Measurements from ENCODE around the gene SAFB2.
"Not testable (repeated sequence)": the region's sequence is repeated elsewhere in the genome, so short reads cannot be mapped to it uniquely, and the experiment has no call there.

SAFB2 gene

GRCh38 chr19:5608766-5609165 is 13.8 kb downstream of the SAFB2 start:
- H3K9me3 ChIP-seq; H3K27me3 ChIP-seq (ENCODE audit: low read depth); H3K4me3 ChIP-seq; in situ Hi-C loops (cut with MboI; ENCODE audit: low sequenced_read_pairs); DNase-seq (ENCODE audit: low spot score in 2 of 2); H3K4me1 ChIP-seq: not testable (repeated sequence)
- peaks cover 92% of the 10 kb centered on the region for H3K36me3 ChIP-seq (replicated peaks)

- in situ Hi-C loops (cut with MboI; ENCODE audit: low sequenced_read_pairs): no loop called here
- no peaks in the 10 kb centered on the region for H3K9me3 ChIP-seq
- H3K27me3 ChIP-seq (ENCODE audit: low read depth): no peaks in the 10 kb centered on the region
- no peak for DNase-seq (ENCODE audit: low spot score in 2 of 2)
- no peak overlapping the region for H3K4me3 ChIP-seq
- peaks cover 92% of the 10 kb centered on the region for H3K36me3 ChIP-seq (replicated peaks)
- no peaks in the 10 kb centered on the region for H3K4me1 ChIP-seq
Measured at GRCh38 chr19:5608291-5608690, 14.3 kb downstream of the SAFB2 start.

- H3K9me3 ChIP-seq: no peaks in the 10 kb centered on the region
- in situ Hi-C loops (cut with MboI; ENCODE audit: low sequenced_read_pairs): no loop called here
- no peaks in the 10 kb centered on the region for H3K4me1 ChIP-seq
- H3K4me3 ChIP-seq: no peak overlapping the region
- peaks cover 92% of the 10 kb centered on the region for H3K36me3 ChIP-seq (replicated peaks)
- DNase-seq (ENCODE audit: low spot score in 2 of 2): no peak
- H3K27me3 ChIP-seq (ENCODE audit: low read depth): no peaks in the 10 kb centered on the region
Measured at GRCh38 chr19:5607318-5608275, 15.0 kb downstream of the SAFB2 start.

- in situ Hi-C loops (cut with MboI; ENCODE audit: low sequenced_read_pairs): no loop called here
- H3K4me3 ChIP-seq: no peak overlapping the region
- no peaks in the 10 kb centered on the region for H3K27me3 ChIP-seq (ENCODE audit: low read depth)
- no peaks in the 10 kb centered on the region for H3K9me3 ChIP-seq
- no peaks in the 10 kb centered on the region for H3K4me1 ChIP-seq
- no peak for DNase-seq (ENCODE audit: low spot score in 2 of 2)
- H3K36me3 ChIP-seq (replicated peaks): peaks cover 94% of the 10 kb centered on the region
Measured at GRCh38 chr19:5605362-5605761, 17.2 kb downstream of the SAFB2 start.

GRCh38 chr19:5603626-5604025 is 18.9 kb downstream of the SAFB2 start:
- in situ Hi-C loops (cut with MboI; ENCODE audit: low sequenced_read_pairs): no loop called here
- Histone ChIP-seq H3K27me3 (ENCODE audit: low read depth) (no peaks in the 10 kb centered on the region), H3K4me1 (no peaks in the 10 kb centered on the region), H3K36me3 (replicated peaks) (peaks cover 95% of the 10 kb centered on the region), H3K9me3 (no peaks in the 10 kb centered on the region), H3K4me3 (no peak overlapping the region)
- no peak for DNase-seq (ENCODE audit: low spot score in 2 of 2)

GRCh38 chr19:5600797-5601196 is 21.8 kb downstream of the SAFB2 start:
- in situ Hi-C loops (cut with MboI; ENCODE audit: low sequenced_read_pairs): no loop called here

GRCh38 chr19:5595745-5596144 is 26.8 kb downstream of the SAFB2 start:
- peaks cover 95% of the 10 kb centered on the region for H3K36me3 ChIP-seq (replicated peaks)
- H3K9me3 ChIP-seq: no peaks in the 10 kb centered on the region
- no peak overlapping the region for H3K4me3 ChIP-seq
- no peaks in the 10 kb centered on the region for H3K4me1 ChIP-seq
- no peaks in the 10 kb centered on the region for H3K27me3 ChIP-seq (ENCODE audit: low read depth)
- DNase-seq (ENCODE audit: low spot score in 2 of 2): no peak
- in situ Hi-C loops (cut with MboI; ENCODE audit: low sequenced_read_pairs): no loop called here

More at GRCh38 chr19:5600797-5601196, 21.8 kb downstream of the SAFB2 start:
- peaks cover 95% of the 10 kb centered on the region for H3K36me3 ChIP-seq (replicated peaks)
- H3K9me3 ChIP-seq: no peaks in the 10 kb centered on the region
- H3K4me3 ChIP-seq: no peak overlapping the region
- no peaks in the 10 kb centered on the region for H3K27me3 ChIP-seq (ENCODE audit: low read depth)
- DNase-seq (ENCODE audit: low spot score in 2 of 2): no peak
- H3K4me1 ChIP-seq: no peaks in the 10 kb centered on the region

GRCh38 chr19:5595129-5595528 is 27.4 kb downstream of the SAFB2 start:
- H3K4me3 ChIP-seq: no peak overlapping the region
- in situ Hi-C loops (cut with MboI; ENCODE audit: low sequenced_read_pairs): no loop called here

GRCh38 chr19:5594521-5594950 is 28.0 kb downstream of the SAFB2 start:
- Histone ChIP-seq H3K27me3 (ENCODE audit: low read depth) (no peaks in the 10 kb centered on the region), H3K36me3 (replicated peaks) (peaks cover 93% of the 10 kb centered on the region), H3K9me3 (no peaks in the 10 kb centered on the region), H3K4me3 (no peak overlapping the region), H3K4me1 (no peaks in the 10 kb centered on the region)
- DNase-seq (ENCODE audit: low spot score in 2 of 2): no peak
- in situ Hi-C loops (cut with MboI; ENCODE audit: low sequenced_read_pairs): no loop called here

More at GRCh38 chr19:5595129-5595528, 27.4 kb downstream of the SAFB2 start:
- no peak for DNase-seq (ENCODE audit: low spot score in 2 of 2)
- peaks cover 95% of the 10 kb centered on the region for H3K36me3 ChIP-seq (replicated peaks)
- H3K27me3 ChIP-seq (ENCODE audit: low read depth): no peaks in the 10 kb centered on the region
- H3K4me1 ChIP-seq: no peaks in the 10 kb centered on the region
- no peaks in the 10 kb centered on the region for H3K9me3 ChIP-seq

- no peaks in the 10 kb centered on the region for H3K4me1 ChIP-seq
- H3K27me3 ChIP-seq (ENCODE audit: low read depth): no peaks in the 10 kb centered on the region
- H3K4me3 ChIP-seq: no peak overlapping the region
- in situ Hi-C loops (cut with MboI; ENCODE audit: low sequenced_read_pairs): no loop called here
- peaks cover 91% of the 10 kb centered on the region for H3K36me3 ChIP-seq (replicated peaks)
- DNase-seq (ENCODE audit: low spot score in 2 of 2): no peak
- no peaks in the 10 kb centered on the region for H3K9me3 ChIP-seq
Measured at GRCh38 chr19:5593343-5594255, 29.0 kb downstream of the SAFB2 start.

GRCh38 chr19:5592531-5593342 is 29.8 kb downstream of the SAFB2 start:
- peaks cover 90% of the 10 kb centered on the region for H3K36me3 ChIP-seq (replicated peaks)
- no peaks in the 10 kb centered on the region for H3K9me3 ChIP-seq
- no peak for DNase-seq (ENCODE audit: low spot score in 2 of 2)
- in situ Hi-C loops (cut with MboI; ENCODE audit: low sequenced_read_pairs): no loop called here
- no peaks in the 10 kb centered on the region for H3K4me1 ChIP-seq
- no peak overlapping the region for H3K4me3 ChIP-seq
- no peaks in the 10 kb centered on the region for H3K27me3 ChIP-seq (ENCODE audit: low read depth)

- no peak for DNase-seq (ENCODE audit: low spot score in 2 of 2)
- Histone ChIP-seq H3K27me3 (ENCODE audit: low read depth) (no peaks in the 10 kb centered on the region), H3K4me3 (no peak overlapping the region), H3K9me3 (no peaks in the 10 kb centered on the region), H3K36me3 (replicated peaks) (peaks cover 88% of the 10 kb centered on the region), H3K4me1 (no peaks in the 10 kb centered on the region)
- in situ Hi-C loops (cut with MboI; ENCODE audit: low sequenced_read_pairs): no loop called here
Measured at GRCh38 chr19:5591476-5591875, 31.1 kb downstream of the SAFB2 start.

GRCh38 chr19:5590865-5591154 is 31.8 kb downstream of the SAFB2 start:
- Histone ChIP-seq H3K36me3 (replicated peaks) (peaks cover 86% of the 10 kb centered on the region), H3K4me1 (no peaks in the 10 kb centered on the region), H3K4me3 (no peak overlapping the region), H3K27me3 (ENCODE audit: low read depth) (no peaks in the 10 kb centered on the region), H3K9me3 (no peaks in the 10 kb centered on the region)
- no peak for DNase-seq (ENCODE audit: low spot score in 2 of 2)
- in situ Hi-C loops (cut with MboI; ENCODE audit: low sequenced_read_pairs): no loop called here
